Measurements from ENCODE around the gene ZNF655.
A peak's percentile ranks its signal among the peaks of the same experiment; 100 is the strongest.
"Not testable (repeated sequence)": the region's sequence is repeated elsewhere in the genome, so short reads cannot be mapped to it uniquely, and the experiment has no call there.

The ZNF655 gene, protein sequence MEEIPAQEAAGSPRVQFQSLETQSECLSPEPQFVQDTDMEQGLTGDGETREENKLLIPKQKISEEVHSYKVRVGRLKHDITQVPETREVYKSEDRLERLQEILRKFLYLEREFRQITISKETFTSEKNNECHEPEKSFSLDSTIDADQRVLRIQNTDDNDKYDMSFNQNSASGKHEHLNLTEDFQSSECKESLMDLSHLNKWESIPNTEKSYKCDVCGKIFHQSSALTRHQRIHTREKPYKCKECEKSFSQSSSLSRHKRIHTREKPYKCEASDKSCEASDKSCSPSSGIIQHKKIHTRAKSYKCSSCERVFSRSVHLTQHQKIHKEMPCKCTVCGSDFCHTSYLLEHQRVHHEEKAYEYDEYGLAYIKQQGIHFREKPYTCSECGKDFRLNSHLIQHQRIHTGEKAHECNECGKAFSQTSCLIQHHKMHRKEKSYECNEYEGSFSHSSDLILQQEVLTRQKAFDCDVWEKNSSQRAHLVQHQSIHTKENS

DNA sequence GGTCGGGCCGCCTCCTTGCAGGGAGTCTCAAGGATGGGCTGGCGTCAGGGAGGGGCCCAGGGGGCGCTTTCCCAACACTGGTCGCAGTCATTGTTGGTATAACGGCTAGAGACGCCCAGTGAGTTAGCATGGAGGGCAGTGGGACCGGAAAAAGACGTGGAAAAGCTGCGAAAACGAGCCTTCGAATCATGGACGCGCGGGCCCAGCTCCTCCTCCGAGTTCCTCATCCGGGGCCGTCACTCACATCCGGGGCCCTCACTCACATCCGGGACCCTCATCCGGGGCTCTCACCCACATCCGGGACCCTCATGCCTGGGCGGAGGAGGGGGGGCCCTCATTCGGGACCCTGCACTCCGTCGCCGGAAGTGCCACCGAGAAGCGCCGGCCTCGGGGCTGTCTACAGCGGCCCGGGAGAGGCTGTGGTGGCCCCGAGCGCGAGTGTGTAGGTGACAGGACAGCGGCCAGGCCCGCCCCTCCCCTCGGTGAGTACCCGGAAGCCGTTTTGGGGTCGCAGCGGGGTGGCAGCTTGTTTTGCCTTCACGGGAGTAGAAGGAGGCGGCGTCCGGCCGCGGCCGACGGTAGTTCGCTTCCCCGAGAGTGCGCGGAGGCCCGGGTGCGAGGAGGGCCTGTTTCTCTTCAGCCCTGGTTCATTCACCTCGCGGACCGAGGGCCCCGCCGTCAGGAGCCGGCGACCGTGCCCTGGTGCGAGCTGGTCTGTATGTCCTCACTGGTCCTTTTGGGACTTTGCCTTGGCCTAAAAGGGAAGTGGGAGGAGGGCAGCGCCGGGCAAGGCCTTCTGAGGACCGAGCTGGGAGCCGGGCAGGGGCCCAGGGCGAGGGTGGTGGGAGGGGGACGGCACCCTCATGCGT, at the start of gene ZNF655:
Gene ZNF655, plus strand, starts transcription at position 337 of the 869 bp plus-strand sequence. CDS start 1,918 bp downstream, outside the sequence.
- peak; percentile 89 for DNase-seq

DNA sequence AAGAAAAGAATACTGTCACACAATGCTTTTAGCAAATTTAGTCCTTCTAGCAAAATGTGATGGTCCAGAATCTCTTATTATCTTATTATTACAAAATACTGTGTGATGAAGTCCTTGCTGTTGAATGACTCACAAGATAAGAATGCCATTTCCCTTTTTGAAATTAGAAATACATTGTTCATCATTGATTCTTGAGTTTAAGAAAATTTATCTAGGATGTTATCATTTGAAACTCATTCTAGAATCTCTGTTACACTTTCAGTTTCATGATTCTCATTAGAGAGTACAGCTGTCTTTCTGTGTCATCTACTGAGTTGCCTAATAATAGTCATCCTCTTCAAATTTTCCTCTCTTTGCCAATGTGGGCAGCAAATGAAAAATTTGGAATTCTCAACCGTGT, 44.4 kb upstream of the ZNF655 start:
- peak; percentile 80 for DNase-seq

DNA sequence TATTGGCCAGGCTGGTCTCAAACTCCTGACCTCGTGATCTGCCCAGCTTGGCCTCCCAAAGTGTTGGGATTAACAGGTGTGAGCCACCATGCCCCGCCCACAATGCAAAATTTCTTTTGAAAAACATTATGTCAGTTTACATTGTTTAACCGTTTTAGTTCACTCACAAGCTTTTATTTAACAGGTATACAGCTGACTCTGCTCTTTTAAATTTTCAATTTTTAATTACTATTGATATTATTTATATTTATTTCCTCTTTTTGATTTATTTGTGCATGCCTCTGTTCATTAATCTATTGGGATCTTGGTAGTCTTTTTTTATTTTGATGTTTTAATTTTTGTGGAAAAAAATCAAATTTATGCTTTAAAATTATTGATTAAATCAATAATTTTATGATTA, 37.0 kb upstream of the ZNF655 start:
- no peak for DNase-seq

DNA sequence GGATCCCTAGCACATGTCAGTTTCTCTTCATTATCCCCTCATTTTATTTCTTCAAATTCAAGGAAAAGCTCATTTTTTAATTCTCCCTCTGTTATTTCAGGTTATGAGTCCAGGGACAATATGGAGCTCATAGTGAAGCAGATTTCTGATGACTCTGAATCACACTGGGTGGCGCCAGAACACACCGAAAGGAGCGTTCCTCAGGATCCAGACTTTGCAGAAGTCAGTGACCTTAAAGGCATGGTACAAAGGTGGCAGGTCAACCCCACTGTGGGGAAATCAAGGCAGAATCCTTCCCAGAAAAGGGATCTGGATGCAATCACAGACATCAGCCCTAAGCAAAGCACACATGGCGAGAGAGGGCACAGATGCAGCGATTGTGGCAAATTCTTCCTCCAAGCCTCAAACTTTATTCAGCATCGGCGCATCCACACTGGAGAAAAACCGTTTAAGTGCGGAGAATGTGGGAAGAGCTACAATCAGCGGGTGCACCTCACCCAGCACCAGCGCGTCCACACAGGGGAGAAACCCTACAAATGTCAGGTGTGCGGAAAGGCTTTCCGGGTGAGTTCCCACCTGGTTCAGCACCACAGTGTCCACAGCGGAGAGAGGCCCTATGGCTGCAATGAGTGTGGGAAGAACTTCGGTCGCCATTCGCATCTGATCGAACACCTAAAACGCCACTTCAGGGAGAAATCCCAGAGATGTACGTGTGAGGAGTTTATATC, 32.6 kb upstream of the ZNF655 start:
- peak; percentile 40 for DNase-seq

DNA sequence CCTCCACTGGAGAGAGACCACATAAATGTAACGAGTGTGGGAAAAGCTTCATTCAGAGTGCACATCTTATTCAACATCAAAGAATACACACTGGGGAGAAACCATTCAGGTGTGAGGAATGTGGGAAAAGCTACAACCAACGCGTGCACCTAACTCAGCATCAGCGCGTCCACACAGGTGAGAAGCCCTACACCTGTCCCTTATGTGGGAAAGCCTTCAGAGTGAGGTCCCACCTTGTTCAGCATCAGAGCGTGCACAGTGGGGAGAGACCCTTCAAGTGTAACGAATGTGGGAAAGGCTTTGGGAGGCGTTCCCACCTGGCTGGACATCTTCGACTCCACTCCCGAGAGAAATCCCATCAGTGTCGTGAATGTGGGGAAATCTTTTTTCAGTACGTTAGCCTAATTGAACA, 27.1 kb upstream of the ZNF655 start:
- no peak for DNase-seq

DNA sequence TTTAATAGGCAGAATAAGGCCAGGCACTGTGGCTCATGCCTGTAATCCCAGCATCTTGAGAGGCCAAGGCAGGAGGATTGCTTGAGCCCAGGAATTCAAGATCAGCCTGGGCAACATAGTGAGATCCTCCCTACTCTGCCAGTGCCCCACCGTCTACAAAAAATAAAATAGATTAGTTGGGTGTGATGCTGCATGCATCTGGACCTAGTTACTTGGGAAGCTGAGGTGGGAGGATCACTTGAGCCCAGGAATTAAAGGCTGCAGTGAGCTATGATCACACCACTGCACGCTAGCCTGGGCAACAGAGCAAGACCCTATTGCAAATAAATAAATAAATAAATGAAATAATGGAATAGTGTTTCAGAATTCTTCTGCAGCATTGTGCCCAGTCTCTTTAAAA, 22.8 kb upstream of the ZNF655 start:
- DNase-seq = no peak

DNA sequence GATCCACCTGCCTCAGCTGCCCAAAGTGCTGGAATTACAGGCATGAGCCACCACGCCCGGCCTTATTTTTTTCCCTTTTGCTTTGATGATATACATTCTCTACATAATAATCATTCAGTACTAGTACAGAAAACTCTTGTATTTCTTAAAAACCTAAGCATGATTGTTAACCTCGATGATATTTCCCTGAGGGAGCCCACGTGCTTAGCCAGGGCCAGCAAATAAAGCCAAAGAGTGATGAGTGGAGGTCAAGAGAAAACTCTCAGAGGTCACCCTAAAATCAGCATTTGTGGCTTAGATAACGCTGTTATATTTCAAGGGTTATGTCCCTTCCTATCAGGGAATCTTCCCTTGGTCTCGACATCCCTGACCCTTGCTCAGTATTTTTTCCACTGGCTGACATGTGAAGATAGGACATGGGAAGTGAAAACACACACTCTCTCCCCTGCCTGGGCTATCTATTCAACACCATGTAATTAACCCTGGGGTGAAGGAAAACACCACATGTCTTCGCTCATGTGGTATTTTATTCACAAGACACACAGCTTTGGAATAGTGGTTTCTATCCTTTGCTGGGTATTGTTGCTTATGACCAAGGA, 19.1 kb upstream of the ZNF655 start:
- DNase-seq = no peak

DNA sequence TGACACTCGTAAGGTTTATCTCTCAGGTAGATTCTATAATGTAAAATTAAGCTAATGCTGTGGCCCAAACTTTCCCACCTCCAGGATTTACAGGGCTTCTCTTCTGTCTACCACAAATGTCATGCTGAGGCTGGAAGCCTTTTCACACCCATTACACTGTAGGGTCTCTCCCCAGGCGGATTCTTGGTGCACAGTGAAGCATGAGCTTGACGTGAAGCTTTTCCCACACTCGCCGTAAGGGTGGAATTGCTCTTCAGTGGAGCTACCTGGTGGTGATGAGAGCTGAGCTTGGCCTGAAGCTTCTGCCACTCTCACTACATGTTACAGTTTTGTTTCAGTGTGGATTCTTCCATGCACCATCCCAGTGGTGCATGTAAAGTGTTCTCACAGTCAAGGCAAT, 17.9 kb upstream of the ZNF655 start:
- DNase-seq = no peak

DNA sequence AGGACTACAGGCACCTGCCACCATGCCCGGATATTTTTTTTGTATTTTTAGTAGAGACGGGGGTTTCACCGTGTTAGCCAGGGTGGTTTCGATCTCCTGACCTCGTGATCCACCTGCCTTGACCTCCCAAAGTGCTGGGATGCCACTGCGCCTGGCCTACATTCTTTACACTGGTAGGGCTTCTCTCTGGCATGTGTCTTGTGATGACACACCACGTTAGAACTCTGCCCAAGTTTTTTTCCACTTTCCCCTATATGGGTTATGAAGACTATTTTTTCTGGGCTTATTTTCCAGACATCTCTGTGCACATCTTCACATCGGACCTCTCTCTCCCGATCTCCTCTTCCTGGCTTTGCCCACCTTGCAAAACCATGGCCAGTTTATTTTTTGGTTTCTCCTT, 17.2 kb upstream of the ZNF655 start:
- DNase-seq = no peak

DNA sequence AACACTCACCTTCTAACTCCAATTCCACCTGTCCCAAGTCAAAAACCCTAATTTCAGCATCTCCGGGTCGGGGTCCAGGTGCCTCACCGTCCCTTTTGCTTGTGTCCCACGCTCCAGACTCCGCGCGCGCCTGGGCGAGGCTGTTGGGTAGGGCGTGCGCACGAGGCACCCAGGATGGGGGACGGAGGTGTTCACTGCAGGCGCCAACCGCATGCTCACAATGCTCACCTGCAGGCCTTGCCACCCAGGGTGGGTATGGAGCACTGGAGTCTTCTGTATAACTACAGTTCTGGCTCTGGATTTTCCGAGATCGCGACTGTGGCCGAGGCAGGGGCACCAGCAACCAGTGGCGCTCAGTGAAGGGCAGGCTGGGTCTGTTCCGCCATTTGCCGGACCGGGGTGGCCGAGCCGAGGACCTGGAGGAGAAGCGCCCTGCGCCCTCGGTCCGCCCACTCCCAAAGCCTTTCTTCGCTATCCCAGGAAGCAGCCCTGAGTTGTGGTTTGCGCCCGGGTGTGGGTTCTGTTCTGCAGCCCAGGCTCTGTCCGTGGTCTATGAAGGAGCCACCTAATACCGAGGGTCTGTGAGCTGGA, 15.3 kb upstream of the ZNF655 start:
- DNase-seq = no peak

DNA sequence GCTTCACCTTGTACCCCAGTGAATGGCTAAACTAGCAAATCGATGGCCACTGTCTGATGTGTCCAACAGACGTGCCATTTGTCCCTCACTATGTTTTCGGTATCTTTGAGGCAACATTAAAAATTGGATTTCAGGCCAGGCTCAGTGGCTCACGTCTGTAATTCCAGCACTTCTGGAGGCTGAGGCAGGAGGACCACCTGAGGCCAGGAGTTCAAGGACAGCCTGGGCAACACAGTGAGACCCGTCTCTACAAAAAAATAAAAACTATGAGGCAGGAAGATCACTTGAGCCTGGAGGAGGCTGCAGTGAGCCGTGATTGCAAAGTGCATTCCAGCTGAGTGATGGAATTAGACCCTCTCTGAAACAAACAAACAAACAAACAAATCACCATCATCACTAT, 14.5 kb upstream of the ZNF655 start:
- no peak for DNase-seq

DNA sequence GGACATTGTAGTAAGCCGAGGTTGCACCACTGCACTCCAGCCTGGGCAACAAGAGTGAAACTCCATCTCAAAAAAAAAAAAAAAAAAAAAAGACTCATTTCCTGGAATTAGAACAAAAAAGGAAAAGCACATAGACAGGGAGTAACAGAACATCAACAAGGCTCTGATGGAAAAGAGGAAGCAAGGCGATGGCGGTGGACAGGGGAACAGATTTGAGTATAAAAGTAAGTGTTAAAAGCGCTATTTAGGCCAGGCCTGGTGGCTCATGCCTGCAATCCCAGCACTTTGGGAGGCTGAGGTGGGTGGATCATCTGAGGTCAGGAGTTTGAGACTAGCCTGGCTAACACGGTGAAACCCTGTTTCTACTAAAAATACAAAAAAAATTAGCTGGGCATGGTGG, 13.1 kb upstream of the ZNF655 start:
- not testable (repeated sequence) for DNase-seq

DNA sequence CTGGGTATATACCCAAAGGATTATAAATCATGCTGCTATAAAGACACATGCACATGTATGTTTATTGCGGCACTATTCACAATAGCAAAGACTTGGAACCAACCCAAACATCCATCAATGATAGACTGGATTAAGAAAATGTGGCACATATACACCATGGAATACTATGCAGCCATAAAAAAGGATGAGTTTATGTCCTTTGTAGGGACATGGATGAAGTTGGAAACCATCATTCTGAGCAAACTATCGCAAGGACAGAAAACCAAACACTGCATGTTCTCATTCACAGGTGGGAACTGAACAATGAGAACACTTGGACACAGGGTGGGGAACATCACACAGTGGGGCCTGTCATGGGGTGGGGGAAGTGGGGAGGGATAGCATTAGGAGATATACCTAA, 8.9 kb upstream of the ZNF655 start:
- DNase-seq = not testable (repeated sequence)

DNA sequence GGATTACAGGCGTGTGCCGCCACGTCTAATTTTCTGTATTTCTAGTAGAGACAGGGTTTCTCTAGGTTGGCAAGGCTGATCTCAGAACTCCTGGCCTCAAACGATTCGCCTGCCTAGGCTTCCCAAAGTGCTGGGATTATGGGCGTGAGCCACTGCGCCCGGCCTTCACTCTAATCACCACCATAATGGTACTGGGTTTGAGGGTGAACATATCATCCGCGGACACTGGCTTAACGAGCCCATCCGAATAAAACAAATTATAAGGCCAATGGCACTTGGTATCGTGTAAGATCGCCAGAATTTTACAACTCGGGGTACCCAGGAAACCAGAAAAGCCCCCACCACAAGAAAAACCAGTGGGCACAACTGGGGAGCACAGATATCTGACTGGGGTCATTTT, 7.1 kb upstream of the ZNF655 start:
- DNase-seq = no peak

DNA sequence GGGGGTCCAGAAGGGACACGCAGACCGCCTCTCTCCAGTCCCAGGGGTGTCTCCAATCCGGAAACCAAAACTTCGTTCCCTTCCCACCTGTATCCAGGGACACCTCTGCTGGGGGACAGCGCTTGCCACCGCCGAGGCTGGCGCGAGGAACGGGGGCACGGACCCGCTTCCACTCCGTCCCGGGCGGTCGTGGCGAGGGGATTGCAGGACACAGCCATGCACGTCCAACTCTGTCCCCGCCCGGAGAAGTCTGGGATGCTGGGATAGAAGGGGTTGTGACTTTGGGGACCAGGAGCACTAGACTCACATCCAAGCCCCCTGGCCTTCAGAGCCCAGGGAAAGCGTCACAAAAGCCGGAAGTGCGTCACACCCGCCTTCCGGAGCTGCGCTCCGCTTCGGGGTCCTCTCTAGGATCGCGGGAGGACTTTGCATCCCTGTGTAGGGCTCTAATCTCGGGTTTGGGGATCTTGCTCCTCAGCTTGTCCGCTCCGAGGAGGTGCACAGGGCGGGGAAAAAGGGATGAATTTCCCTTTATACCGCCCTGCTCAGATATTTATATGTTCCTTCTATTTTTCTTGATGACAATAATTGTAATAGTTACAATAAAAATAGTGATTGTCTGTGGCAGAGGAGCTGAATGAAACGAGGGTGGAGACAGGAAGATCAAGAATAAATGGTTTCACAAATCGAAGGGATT, 6.5 kb upstream of the ZNF655 start, which contains the start of gene FAM200A:
Gene FAM200A, minus strand, starts transcription at position 348 of the 697 bp plus-strand sequence. CDS start 3,707 bp downstream, outside the sequence.
- DNase-seq = peak; percentile 92

DNA sequence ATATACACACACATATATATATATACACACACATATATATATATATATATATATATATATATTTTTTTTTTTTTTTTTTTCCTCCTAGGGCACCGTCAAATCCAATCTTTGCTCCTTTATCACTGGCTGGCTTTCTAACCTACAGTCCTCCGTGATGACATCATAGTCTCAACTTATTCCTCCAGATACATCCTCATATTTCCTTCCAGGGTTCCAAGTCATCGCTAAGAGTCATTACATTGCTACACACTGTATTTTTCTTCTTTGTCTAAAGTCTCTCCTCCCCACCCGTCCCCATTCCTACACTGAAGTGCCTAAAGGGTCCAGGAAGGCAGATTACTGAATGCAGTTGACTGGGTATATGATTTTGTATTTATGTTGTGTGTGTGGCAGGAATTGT, 5.4 kb upstream of the ZNF655 start:
- DNase-seq = no peak

DNA sequence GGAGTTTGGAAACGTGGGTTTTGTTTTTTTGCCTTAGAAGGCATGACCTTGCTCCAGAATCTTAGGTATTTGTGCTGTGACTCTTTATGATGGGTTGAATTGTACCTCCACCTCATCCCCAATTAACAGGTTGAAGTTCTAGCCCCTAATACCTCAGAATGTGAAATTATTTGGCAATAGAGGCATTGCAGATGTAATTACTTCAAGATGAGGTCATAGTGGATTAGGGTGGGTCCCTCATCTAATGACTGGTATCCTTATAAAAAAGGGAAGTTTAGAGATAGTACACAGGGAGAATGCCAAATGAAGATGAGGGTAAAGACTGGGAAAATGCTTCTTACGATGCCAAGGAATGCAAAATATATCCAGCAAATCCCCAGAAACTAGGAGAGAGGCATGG, 3.5 kb upstream of the ZNF655 start:
- peak; percentile 67 for DNase-seq

DNA sequence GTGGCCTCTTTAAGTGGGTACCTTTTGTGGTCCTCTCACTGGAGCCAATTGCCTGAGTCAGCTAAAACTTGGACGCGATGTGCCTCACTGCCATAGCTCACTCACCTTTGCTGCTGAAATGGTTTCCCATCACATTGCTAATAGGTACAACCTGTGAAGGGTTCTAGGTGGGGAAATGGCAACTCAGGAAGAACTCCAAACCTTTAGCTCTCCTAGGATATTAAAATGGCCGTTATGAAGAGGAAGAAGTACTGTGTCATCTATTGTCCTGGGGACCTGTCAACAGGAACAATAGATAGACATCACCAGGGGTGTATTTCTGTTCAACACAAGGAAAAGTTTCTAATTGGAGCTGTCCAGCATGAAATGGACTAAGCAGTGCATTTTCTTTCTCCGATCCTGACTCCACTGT, 1.2 kb upstream of the ZNF655 start:
- no peak for DNase-seq

DNA sequence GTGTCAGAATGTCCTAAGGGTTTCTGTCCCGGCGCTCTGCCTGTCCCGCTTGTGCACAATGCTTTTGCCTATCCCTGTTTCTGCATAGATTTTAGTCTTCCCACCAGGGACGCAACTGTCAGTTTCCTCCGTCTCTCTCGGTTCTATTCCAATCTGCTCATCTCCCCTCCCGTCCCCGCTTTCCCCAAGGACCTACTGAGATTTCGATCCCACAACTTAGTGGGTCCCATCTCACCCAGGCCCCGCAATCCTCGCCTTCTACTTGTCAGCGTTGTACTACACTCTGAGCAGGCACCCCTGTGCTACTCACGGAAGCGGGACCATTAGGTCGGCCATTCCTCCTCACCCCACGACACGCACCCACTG, 519 bp upstream of the ZNF655 start:
- DNase-seq = peak; percentile 10

DNA sequence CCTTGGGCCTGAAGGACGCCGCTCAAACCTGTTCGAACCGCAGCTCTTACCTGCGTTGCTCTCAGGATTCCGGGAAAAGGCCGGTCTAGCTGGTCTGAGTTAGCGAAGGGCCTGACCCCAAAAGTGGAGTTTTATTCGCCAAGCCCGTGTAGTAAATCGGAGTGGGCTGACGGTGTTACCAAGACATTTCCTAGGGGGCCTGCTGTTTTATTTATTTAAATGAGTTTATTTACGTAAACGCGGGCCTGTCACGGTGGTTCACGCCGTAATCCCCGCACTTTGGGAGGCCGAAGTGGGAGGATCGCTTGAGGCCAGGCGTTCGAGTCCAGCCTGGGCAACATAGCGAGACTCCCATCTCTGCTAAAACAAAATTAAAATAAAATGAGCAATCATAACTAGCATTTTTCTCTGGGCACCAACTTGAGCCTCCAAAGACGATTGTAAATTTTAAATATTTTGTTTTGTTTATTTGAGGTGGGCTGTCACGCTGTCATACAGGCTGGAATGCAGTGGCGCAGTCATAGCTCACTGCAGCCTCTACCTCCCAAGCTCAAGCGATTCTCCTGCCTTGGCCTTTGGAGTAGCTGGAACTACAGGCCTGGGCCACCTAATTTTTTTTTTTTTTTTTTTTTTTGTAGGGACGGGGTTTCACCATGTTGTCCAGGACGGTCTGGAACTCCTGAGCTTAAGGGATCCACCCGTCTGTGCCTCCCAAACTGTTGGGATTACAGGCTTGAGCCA, 903 bp downstream of the ZNF655 start:
- DNase-seq = peak; percentile 15
